LNCAP (cell line): Measurements from ENCODE around the gene NHLRC3.

Experiments used
- CTCF ChIP-seq: fragments of 450-650 bp; IDR thresholded peaks from 2 replicates; pipeline ENCODE4 v1.5.1; 2017; ENCODE audit warnings: mild to moderate bottlenecking

Gene NHLRC3

GRCh38 chr13:39049274-39049673 is 11.0 kb downstream of the NHLRC3 start:
- TF ChIP-seq CTCF: no peak

GRCh38 chr13:39051157-39051556 is 12.9 kb downstream of the NHLRC3 start:
- peak; percentile 53 for TF ChIP-seq CTCF

- no peak for TF ChIP-seq CTCF
Measured at GRCh38 chr13:39052944-39053343, 14.7 kb downstream of the NHLRC3 start.

GRCh38 chr13:39054112-39054511 is 15.9 kb downstream of the NHLRC3 start:
- no peak for TF ChIP-seq CTCF

- TF ChIP-seq CTCF: no peak
Measured at GRCh38 chr13:39056018-39056417, 17.8 kb downstream of the NHLRC3 start.

GRCh38 chr13:39058040-39058439 is 19.8 kb downstream of the NHLRC3 start:
- no peak for TF ChIP-seq CTCF

- TF ChIP-seq CTCF: no peak
Measured at GRCh38 chr13:39062004-39062403, 23.7 kb downstream of the NHLRC3 start.

GRCh38 chr13:39072842-39073241 is 34.6 kb downstream of the NHLRC3 start:
- TF ChIP-seq CTCF: no peak
